A673 (cell line): Measurements from ENCODE around the gene CHST1.

ENCODE experiments used
- EZH2 ChIP-seq: fragments of 200-600 bp; sonication (generic); IDR thresholded peaks from 2 replicates; pipeline ENCODE4 v1.6.1; 2017; ENCODE audit warnings: borderline replicate concordance, low read depth, mild to moderate bottlenecking, mixed read lengths, antibody characterized with exemption, low read length; ENCODE audit not compliant: poor library complexity, severe bottlenecking
- TF ChIP-seq, protein P1 (sequence below): fragments of 300-800, 200-600 bp; sonication (generic); conservative IDR thresholded peaks from 2 replicates; pipeline ENCODE4 v1.5.1; 2017; ENCODE audit warnings: low read depth, mild to moderate bottlenecking, antibody characterized with exemption, low read length, moderate library complexity, mixed read lengths

DNA sequence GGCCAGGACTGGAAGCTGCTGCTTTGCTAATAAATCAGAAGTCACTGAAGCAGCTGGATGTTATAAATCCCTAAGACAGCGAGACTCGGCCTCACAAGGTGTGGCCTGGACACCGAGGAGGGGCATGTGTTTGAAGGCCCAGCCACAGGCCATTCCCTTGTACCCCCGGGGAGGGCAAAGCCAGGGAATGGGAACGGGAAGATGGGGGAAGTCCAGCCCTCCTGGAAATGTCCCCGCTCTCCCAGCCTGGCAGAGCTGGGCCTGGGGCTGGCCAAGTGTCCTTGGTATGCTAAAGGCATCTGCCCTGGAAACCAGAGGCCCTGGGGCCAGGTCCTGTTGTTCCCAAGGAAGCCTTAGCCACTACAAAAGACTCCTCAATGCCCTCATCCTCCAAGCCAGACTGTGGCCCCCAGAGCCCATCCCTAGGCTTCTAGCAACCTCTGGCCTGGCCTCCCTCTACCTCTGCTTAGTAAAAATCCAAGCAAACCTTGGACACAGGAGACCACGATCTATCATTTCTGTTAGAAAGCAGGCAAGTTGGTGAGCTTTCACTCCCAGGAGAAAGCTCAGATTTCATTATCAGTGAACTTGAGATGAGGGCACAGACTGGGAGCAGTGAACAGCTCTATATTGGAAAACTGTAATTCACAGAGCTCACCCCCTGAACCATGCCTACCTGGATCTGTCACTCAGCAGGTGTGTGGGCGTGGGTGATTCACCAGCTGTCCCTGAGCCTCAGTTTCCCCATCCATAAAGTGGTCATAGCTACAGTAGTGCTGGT, 11.0 kb downstream of the CHST1 start:
- TF ChIP-seq, protein P1, sequence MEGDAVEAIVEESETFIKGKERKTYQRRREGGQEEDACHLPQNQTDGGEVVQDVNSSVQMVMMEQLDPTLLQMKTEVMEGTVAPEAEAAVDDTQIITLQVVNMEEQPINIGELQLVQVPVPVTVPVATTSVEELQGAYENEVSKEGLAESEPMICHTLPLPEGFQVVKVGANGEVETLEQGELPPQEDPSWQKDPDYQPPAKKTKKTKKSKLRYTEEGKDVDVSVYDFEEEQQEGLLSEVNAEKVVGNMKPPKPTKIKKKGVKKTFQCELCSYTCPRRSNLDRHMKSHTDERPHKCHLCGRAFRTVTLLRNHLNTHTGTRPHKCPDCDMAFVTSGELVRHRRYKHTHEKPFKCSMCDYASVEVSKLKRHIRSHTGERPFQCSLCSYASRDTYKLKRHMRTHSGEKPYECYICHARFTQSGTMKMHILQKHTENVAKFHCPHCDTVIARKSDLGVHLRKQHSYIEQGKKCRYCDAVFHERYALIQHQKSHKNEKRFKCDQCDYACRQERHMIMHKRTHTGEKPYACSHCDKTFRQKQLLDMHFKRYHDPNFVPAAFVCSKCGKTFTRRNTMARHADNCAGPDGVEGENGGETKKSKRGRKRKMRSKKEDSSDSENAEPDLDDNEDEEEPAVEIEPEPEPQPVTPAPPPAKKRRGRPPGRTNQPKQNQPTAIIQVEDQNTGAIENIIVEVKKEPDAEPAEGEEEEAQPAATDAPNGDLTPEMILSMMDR = no peak
- TF ChIP-seq EZH2 = no peak
